GM13977 (cell line): ENCODE data around the gene NTM.

Experiments used
- DNase-seq: peaks from one replicate; pipeline ENCODE4 v3.0.0; 2012; ENCODE audit warnings: low spot score
- in situ Hi-C: fragments of 300-500 bp; cut with MboI; formaldehyde crosslinking; loops from one replicate; pipeline ENCODE4 v1.12.0; 2022; ENCODE audit warnings: low sequenced_read_pairs, low pct_unique_long_range_greater_than_20kb, mixed read lengths, inconsistent platforms; ENCODE audit not compliant: unreplicated experiment
- TF ChIP-seq, protein P1 (sequence below): IDR thresholded peaks from 2 replicates; pipeline ENCODE4 v1.5.1; 2012; ENCODE audit warnings: mild to moderate bottlenecking, control low read depth; ENCODE audit not compliant: insufficient read depth; ENCODE audit errors: extremely low read depth, missing control alignments

The NTM gene

DNA sequence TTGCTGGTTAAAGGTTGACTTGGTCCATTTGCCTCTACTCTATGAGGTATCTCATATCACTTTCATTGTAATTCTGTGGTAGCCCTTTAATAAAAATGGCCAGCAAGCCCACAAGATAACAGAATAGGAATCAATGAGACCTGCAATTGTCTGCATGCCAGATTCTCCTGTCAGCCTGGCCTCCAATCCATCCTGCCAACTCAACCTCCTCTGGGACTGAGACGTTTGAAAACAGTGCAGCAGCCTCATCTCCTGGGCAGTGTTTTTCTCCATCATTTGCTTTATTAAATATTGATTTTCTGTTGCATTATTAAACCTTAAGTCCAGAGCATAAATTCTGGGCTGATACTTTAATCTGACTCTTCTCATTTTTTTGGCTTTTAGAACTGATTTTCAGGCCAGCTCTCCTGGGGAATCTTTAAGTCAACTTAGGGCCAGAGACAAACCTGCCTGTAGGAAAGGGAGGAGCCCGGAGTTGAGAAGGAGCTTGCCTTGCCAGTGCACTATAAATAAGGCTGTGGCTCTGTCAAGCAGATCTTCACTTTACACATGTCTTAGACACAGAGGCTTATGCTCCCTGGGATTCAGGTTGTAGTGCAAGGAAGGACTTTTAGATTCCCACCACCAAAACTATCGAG, 798.0 kb downstream of the NTM start:
- in situ Hi-C loops, result no loop called here
- no peak for DNase-seq
- TF ChIP-seq, protein P1, sequence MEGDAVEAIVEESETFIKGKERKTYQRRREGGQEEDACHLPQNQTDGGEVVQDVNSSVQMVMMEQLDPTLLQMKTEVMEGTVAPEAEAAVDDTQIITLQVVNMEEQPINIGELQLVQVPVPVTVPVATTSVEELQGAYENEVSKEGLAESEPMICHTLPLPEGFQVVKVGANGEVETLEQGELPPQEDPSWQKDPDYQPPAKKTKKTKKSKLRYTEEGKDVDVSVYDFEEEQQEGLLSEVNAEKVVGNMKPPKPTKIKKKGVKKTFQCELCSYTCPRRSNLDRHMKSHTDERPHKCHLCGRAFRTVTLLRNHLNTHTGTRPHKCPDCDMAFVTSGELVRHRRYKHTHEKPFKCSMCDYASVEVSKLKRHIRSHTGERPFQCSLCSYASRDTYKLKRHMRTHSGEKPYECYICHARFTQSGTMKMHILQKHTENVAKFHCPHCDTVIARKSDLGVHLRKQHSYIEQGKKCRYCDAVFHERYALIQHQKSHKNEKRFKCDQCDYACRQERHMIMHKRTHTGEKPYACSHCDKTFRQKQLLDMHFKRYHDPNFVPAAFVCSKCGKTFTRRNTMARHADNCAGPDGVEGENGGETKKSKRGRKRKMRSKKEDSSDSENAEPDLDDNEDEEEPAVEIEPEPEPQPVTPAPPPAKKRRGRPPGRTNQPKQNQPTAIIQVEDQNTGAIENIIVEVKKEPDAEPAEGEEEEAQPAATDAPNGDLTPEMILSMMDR, result no peak

DNA sequence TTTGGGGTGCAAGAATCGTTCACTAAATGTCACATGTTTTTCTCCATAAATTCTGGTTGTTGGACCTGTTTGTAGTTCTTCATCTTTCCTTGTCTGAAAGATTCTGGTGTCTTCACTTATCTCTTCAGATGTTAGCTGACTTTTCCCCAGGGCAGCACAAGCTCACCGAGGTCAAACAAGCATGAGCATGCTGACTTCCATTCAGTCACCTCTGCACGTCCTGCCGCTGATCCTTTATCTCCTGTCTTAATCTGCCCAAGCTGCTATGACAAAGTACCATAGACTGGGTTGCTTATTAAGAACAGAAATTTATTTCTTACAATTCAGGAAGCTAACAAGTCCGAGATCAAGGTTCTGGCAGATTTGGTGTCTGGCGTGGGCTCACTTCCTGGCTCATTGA, 800.6 kb downstream of the NTM start:
- no peak for DNase-seq
- in situ Hi-C loops, result no loop called here
- TF ChIP-seq, protein P1, result no peak

DNA sequence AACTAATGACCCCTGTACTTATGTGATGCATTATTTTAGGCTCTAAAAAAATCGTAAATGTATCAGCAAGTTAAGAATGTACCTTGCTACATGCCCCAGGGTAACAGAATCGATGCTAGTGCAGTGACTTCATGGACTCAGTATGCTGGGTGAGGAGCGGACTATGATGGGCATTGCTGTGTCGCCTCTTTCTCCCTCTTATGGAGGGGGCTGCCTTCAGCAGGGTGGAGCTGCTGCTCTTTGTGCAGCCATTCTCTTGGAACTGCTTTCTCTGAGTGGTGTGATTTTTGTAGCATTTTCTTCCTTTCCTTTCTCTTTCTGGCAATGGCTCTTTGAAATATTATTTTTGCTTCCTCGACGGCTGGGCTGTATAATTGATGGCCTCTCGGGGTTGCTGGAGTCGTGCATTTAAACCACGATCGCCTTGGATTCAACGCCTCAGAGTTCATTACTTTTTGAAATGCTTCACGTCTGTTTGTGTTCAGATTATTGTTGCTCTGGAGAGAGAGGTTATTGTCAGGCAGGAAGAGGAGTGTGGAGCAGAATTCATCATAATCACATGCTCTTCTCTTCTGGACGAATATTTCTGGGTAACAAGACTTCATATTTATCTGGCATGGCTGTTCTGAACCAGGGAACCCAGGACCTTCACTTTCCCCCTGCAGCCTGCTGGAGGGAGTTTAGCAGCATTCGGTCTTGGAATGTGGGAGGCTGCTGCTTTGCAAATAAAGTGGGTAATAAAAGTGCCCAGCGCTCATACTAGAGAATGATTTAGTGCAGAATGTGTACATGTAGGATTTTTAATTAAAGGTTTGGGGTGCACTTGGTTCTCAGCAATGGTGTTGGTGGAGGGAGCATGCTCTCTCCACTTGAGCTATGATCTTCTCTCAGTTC, 804.2 kb downstream of the NTM start:
- DNase-seq, result no peak
- in situ Hi-C loops, result no loop called here
- TF ChIP-seq, protein P1, result no peak

DNA sequence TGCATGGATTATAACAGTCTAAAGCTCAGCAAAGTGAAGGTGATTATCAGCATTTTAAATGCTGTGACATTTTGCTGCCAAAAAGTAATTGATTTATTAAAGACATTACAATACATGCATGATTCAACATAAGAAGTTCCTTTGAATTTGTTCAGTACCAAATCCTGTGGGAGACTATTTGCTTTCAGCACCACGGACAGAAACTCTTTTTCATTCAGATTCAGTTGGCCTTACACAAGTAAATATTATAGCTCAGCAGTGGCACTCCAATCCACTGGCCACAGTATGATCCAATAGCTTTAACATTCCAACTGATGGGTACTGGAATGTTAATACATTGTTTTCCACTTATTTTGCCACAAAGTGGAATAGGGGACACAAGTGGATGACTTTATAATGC, 806.7 kb downstream of the NTM start:
- in situ Hi-C loops, result no loop called here
- TF ChIP-seq, protein P1, result no peak
- no peak for DNase-seq

DNA sequence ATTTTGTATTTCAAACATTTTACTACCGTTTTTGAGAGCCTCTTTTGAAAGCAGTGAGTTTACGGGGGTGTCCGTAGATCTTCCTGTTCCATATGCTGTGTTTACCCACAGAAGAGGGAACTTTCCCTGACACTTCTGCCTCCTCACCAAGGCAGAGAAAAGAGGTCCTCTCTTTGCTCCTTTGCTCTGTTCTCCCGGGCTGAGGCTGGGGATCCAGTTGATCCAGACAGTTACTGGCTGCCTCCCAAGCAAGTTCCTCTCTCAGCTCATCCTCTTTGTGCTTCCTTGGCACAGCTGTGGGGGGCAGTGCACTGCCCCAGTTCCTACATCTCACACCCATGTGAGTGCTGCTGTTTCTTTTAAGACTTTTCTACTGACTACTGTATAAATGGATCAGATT, 813.7 kb downstream of the NTM start:
- in situ Hi-C loops, result no loop called here

DNA sequence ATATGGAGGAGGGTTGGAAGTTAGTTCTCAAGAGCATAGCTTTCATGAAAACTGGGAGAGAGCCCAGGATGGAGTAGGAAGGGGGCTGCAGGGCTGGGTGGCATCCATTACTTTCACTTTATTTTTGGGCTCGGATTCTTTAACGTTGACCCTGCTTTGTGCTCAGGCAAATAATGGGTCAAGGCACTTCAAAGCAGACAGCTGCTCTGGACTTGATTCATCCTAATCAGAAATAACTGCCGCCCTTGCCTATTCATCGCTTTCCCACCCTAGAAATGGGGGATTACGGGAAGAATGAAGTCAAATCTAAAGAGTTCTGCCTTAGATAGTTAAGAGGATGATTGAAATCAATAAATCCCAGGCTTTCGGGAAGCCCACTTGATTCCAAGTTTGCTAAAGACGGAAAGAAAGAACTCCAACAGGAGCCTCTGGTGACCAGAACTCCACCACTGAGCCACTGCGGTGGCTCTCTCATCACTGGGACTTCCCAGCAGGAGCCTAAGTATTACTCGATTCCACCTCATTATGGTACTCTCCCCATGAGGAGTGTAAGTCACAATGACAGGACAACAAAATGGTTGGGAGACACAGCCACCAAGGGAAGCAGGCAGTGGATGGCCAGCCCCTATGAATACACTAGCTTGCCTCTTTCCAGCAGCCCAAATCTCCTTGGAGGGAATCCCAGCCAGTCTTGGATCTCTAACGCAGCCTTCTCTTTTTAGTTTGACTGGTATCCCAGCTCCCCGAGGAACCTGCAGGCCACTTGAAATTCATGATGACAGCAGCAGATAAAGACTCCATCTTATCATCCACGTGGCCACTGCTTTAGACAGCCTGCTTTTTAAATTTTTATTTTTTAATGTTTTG, 815.5 kb downstream of the NTM start:
- in situ Hi-C loops, result no loop called here
- DNase-seq, result no peak
- TF ChIP-seq, protein P1, result no peak

More for the DNA sequence above, 813.7 kb downstream of the NTM start:
- TF ChIP-seq, protein P1, result no peak
- DNase-seq, result no peak
